ENCODE measurements around the gene SUN1. TPM values are rescaled to one million over a fixed set of nuclear protein-coding genes. Genes with fewer than 3 reads are reported as not detected.

SUN1 gene
- total and polyA plus RNA-seq, 12 donors = 69.2 to 211 (median 183) TPM

DNA sequence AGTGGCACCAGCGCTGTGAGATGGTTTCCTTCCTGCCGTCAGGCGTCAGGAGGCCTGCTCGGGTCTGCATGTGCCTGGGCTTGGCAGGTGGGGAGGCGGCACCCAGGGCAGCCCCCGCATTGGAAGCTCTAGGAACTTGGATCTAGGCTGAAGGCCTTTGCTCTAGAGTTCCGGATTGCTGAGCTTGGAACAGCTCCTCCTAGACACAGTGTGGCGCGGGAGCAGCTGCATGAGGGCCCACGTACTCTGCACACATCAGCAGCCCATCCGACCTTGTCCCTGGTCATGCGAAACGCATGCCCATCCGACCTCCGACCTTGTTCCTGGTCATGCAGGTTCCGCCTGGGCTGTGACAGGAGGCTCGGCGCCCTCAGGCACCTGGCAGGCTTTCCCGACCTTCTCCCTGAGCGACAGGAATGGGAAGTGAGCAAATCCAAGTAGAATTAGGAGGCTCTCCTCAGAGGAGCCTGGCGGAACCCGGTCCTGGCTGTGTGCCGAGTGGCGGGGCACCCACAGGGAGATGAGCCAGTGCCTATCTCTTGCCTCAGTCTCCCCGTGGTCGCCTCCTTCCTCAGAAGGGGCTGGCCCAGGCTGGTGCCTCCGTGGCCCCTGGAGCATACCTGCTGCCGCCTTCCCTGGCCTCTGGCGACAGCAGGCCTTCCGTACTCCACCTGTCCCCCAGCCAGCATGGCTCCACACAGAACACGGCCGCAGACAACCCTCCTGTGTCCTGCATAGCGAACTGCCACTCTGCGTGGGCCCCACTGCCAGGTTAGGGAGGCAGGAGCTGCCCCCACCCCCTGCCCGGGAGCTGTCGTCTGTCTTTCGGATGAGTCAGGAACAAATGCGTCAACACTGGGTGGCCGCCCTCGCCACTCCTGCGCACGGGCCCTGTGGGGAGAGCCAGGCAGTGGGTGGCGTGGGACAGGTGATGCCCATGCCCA, 56.1 kb downstream of the SUN1 start:
- Histone ChIP-seq H3K4me3 (no peak overlapping the region), H3K27ac (no peak overlapping the region), H3K36me3 (peaks cover 0 to 63% (median 40%) of the 10 kb centered on the region in 9 donors), H3K9me3 (no peaks in the 10 kb centered on the region), H3K4me1 (peaks cover 15 to 42% (median 30%) of the 10 kb centered on the region in 9 donors), H3K27me3 (no peaks in the 10 kb centered on the region)
- intact Hi-C loops (cut with DNase I) = loop anchor here in 1 of 10 donors (10.0 kb wide), 1 partner anchor 76 kb away; no protein-coding TSS in a partner anchor
- DNase-seq (peak in 1 of 2 donors; percentile 13), ATAC-seq (no peak)
- TF ChIP-seq, protein P1, sequence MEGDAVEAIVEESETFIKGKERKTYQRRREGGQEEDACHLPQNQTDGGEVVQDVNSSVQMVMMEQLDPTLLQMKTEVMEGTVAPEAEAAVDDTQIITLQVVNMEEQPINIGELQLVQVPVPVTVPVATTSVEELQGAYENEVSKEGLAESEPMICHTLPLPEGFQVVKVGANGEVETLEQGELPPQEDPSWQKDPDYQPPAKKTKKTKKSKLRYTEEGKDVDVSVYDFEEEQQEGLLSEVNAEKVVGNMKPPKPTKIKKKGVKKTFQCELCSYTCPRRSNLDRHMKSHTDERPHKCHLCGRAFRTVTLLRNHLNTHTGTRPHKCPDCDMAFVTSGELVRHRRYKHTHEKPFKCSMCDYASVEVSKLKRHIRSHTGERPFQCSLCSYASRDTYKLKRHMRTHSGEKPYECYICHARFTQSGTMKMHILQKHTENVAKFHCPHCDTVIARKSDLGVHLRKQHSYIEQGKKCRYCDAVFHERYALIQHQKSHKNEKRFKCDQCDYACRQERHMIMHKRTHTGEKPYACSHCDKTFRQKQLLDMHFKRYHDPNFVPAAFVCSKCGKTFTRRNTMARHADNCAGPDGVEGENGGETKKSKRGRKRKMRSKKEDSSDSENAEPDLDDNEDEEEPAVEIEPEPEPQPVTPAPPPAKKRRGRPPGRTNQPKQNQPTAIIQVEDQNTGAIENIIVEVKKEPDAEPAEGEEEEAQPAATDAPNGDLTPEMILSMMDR (IDR thresholded peaks at IDR 0.05) = no peak
- 91% methylated on average over 43 of the region's 43 CpGs for WGBS, 2 donors

DNA sequence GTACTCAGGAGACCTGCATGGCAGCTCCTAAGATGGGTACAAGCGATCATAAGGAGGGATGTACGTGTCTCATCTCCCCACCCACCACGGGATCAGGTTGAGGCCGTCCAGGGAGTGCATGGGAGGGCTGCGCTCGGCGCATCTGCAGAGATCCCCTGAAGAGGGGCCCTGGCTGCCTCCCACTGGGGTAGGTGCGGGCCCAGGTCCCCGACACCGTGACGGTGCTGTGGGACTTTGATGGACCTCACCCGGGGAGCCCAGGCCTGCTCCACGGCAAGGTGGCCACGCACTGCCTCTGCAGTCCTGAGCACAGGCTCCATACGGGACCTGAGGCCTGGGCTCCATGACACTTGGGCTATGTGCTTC, 56.7 kb downstream of the SUN1 start:
- intact Hi-C loops (cut with DNase I) = loop anchor here in 1 of 10 donors (10.0 kb wide), 1 partner anchor 76 kb away; no protein-coding TSS in a partner anchor
- TF ChIP-seq, protein P1 (IDR thresholded peaks at IDR 0.05) = no peak
- H3K4me1 ChIP-seq = peaks cover 12 to 35% (median 29%) of the 10 kb centered on the region in 9 donors
- ATAC-seq (no peak), DNase-seq (peak in 1 of 2 donors; percentile 8)
- no peak overlapping the region for H3K4me3 ChIP-seq
- H3K36me3 ChIP-seq = peaks cover 0 to 69% (median 40%) of the 10 kb centered on the region in 9 donors
- no peak overlapping the region for H3K27ac ChIP-seq
- WGBS, 2 donors = 90 to 96% methylated on average over 15 of the region's 15 CpGs
- H3K27me3 ChIP-seq = no peaks in the 10 kb centered on the region
- no peaks in the 10 kb centered on the region for H3K9me3 ChIP-seq

DNA sequence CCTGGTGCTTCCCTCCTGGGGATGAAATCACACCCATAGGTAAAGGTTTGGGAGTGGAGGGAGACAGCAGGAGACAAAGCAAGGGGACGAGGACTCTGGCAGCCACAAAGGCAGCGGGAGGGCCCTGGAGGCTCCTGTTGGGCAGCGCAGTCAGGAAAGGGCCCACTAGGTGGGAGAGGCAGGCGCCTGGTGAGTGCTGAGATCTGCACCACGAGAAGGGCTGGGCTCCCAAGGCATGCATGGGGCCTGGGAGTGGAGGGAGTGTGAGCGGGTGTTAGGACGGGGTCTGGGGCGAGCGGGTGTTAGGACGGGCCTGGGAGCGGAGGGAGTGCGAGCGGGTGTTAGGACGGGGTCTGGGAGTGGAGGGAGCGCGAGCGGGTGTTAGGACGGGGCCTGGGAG, 57.1 kb downstream of the SUN1 start:
- Histone ChIP-seq H3K27me3 (no peaks in the 10 kb centered on the region), H3K27ac (no peak overlapping the region), H3K4me3 (no peak overlapping the region), H3K4me1 (peaks cover 8 to 32% (median 25%) of the 10 kb centered on the region in 9 donors), H3K9me3 (no peaks in the 10 kb centered on the region), H3K36me3 (peaks cover 0 to 72% (median 40%) of the 10 kb centered on the region in 9 donors)
- WGBS, 2 donors = 87 to 98% methylated on average over 11 to 16 of the region's 18 CpGs
- DNase-seq (no peak), ATAC-seq (no peak)
- TF ChIP-seq, protein P1 (IDR thresholded peaks at IDR 0.05) = no peak
- intact Hi-C loops (cut with DNase I) = loop anchor here in 1 of 10 donors (10.0 kb wide), 1 partner anchor 75 kb away; no protein-coding TSS in a partner anchor

DNA sequence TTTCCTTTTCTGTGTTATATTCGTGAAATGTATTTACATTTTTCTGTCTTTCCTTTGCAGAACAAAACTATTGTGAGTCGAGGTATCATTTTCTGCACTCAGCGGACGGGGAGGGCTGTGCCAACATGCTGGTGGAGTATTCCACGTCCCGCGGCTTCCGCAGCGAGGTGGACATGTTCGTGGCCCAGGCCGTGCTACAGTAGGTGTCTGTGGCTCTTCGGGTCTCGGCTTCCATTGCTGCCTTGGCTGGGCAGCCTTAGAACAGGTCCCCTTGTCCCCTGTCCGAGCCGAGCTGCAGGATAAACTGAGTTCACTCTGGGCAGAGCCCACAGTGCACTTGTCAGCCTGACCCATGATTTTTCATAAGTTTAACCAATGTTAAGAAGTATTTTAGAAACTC, 58.6 kb downstream of the SUN1 start:
- peaks cover 4 to 18% (median 12%) of the 10 kb centered on the region in 9 donors for H3K4me1 ChIP-seq
- no peaks in the 10 kb centered on the region for H3K27me3 ChIP-seq
- TF ChIP-seq, protein P1 (IDR thresholded peaks at IDR 0.05) = no peak
- no peak overlapping the region for H3K4me3 ChIP-seq
- H3K27ac ChIP-seq = no peak overlapping the region
- DNase-seq (no peak), ATAC-seq (no peak)
- no peaks in the 10 kb centered on the region for H3K9me3 ChIP-seq
- 94% methylated on average over 15 of the region's 15 CpGs for WGBS, 2 donors
- H3K36me3 ChIP-seq = peaks cover 0 to 87% (median 48%) of the 10 kb centered on the region in 9 donors
- intact Hi-C loops (cut with DNase I) = no loop called here

All from heart right ventricle (tissue), 16 donors.